GM21367 (cell line): ENCODE measurements around the gene HSD11B1L.
"Not testable (repeated sequence)": the region's sequence is repeated elsewhere in the genome, so short reads cannot be mapped to it uniquely, and the experiment has no call there.

ENCODE experiments used
- ATAC-seq: cut with Tn5 transposase; IDR thresholded peaks from one replicate; pipeline ENCODE4 v1.9.1; 2021; ENCODE audit not compliant: unreplicated experiment

The HSD11B1L gene

GRCh38 chr19:5686647-5687359 lies 6.0 kb downstream of the HSD11B1L start:
- peak; percentile 36 for ATAC-seq

- ATAC-seq: no peak
These were observed 6.8 kb downstream of the HSD11B1L start for GRCh38 chr19:5687360-5688198.

DNA sequence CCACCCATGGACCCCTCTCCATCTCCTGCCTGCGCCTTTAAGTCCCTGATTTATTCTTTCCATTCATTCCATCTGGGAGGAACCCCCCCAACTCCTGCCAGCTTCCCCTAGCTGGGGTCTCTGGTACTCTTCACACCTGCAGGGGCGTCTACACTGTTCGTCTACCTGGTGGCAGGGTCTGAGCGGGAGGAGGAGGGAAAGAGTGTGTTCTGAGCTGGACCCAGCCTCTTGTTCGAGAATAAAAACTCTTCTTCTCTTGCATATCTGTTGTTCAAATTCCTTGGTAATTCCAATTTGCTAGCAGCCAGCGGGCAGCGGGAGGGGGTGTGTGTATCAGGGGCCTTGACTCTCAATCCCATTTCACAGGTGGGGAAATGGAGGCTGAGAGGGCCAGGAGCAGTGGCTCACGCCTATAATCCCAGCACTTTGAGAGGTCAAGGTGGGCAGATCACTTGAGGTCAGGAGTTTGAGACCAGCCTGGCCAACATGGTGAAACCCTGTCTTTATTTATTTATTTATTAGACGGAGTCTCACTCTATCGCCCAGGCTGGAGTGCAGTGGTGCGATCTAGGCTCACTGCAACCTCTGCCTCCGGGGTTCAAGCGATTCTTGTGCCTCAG lies 7.5 kb downstream of the HSD11B1L start:
- ATAC-seq: not testable (repeated sequence)

DNA sequence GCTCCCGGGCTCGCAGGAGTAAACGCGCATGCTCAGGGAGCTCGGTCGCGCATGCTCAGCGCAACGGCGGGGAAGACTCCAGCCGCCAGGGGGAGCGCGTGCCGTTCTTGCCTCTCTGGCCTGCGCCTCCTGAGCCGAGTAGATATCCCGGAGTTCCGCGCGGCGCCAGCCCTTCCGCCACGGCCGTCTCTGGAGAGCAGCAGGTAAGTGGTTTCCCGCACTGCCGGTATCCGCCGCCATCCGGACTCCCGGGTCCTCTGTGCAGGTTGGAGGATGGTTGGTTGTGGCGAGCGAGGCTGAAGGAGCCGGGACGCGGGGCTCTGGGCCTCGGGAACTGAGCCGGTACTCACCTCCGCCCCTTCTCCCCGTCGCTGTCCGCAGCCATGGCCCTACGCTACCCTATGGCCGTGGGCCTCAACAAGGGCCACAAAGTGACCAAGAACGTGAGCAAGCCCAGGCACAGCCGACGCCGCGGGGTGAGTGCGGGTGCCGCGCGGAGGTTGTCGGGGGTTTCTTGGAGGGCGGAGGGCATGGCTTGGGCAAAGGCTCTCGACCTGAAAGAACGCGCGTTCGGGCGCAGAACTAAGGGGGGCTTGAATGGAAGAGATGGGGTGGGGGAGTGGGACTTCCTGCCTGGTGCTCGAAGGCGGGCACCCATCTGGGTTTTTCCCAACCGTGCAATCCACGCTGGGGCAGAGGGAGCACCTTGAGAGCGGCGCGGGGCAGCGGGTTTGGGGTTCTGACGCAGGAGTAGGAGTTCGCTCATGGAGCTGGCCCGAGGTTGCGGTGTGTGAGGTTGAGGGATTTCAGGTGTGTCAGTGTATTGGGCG lies 9.5 kb downstream of the HSD11B1L start, which contains the start of gene RPL36:
TSS of gene RPL36 (plus strand) at position 171 of the 830 bp plus-strand sequence. CDS start at position 384, 213 bp downstream.
- peak; percentile 32 for ATAC-seq

DNA sequence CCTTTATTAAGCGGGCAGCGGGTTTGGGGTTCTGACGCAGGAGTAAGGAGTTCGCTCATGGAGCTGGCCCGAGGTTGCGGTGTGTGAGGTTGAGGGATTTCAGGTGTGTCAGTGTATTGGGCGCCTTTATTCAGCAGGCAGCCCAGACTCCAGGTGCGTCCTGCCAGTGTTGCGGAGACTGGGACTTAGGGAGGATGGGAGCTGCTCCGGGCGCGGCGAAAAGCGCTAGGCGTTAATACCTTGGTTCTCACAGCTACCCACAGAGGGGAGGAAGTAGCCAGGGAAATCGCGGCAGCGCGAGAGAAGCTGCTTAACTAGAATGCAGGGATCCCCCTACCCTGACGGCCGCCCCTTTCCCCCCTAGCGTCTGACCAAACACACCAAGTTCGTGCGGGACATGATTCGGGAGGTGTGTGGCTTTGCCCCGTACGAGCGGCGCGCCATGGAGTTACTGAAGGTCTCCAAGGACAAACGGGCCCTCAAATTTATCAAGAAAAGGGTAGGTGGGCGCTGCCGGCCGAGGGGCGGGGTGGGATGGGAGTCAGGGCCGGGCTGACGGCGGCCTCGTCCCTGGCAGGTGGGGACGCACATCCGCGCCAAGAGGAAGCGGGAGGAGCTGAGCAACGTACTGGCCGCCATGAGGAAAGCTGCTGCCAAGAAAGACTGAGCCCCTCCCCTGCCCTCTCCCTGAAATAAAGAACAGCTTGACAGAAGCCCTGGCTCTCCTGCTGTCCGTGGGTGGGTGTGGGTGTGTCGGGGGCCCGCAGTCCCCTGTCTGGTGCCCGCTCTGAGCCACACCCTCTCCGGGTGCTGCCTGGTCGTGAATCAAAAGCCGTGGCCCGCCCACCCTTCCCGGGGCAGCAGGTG lies 10.4 kb downstream of the HSD11B1L start:
- no peak for ATAC-seq

GRCh38 chr19:5691822-5692722 lies 11.2 kb downstream of the HSD11B1L start:
- ATAC-seq: no peak

GRCh38 chr19:5692723-5693194 lies 11.9 kb downstream of the HSD11B1L start:
- no peak for ATAC-seq

DNA sequence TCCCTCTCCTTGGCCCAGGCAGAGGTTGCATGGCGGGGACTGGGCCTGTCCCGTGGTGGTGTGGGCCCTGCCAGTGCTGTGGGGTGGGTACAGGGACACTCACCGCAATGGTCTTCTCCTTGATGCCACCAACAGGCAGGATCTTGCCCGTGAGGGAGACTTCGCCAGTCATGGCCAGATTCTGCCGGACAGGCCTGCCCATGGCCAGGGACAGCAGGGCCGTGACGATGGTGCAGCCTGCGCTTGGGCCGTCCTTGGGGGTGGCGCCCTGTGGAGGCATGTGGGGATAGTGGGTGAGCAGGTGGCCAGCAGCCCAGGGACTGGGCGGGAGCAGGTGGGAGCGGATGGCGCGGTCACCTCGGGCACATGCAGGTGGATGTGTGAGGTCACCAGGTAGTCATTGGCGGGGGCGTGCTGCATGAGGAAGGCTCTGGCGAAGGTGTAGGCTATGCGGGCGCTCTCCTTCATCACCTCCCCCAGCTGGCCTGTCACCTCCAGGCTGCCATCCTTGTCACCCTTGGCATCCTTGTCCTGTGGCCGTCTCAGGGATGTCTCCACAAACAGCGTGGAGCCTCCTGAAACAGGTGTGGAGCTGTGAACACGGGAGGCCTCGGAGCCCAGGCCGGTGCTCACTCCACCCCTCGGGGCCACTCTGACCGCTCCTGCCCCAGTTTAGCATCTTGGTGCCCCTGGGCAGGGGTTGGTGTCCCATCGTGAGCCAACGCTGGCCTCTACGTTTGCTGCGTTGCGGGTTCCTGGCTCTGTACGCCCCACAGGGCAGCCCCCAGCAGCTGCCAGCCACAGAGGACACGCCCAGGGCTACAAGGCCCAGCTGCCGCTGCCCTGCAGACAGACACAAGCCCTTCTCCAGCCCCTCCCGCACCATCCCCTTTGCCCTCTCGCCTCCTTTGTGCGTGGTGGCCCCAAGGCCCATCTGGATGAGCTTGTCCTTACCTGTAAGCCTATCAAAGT lies 12.7 kb downstream of the HSD11B1L start:
- ATAC-seq: no peak

DNA sequence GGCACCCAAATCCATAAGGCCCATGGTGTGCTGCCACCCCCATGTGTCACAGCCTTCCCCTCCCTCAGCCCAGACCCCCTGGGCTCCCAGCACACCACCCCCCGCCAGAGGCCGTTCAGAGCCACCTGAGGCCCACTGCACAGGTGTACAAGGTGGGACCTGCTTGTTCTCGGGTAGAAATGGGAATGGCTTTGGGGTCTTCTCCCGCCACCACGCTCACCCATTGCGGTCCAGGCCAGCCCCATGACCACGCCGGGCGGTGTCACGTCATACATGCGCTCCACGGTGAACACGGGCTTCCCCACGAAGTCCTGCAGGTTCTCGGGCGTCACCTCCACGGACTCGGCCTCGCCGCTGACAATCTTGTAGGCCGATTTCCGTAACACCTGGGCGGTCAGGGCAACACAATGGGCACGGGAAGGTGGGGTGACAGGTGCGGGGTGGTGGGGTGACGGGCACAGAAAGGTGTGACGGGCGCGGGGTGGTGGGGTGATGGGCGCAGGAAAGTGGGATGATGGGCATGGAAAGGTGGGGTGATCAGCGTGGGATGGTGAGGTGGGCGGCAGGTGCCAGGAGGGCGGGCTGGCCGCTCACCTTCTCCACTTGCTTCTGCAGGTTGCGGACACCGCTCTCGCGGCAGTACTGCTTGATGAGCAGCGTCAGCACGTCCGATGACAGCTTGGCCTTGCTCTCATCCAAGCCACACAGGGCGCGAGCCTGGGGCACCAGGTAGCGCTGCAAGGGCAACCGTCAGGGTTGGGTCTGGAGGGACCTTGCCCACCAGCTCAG lies 13.5 kb downstream of the HSD11B1L start:
- no peak for ATAC-seq

DNA sequence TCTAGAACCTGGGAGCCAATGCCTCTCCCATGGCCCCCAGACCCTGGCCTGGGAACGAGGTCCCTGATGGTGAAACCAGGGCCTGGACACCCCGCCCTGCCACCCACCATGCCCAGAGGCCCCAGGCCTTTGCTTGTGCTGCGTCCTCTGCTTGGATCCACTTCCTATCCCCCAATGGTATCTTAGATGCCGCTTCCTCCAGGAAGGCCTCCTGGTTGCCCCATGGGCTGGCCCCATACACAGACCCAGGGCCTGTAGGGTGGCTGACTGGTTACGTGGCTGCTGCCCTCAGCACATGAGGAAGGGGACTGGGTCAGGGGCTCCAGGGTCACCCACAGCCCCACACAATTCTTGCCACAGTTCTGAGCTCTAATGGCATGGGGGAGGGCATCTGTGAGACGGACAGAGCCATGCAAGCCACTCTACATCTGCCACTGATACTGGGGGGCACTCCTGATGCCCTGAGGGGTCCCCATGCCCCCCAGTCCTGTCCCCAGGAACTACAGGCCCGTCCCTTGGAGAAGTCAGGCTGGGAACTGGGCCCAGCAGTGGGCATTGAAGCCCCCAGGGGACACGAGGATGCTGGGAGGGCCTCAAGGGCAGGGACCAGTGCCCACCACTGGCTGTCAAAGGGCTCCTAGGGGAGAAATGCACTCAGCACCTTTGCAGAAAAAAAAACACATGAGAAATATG lies 14.3 kb downstream of the HSD11B1L start:
- no peak for ATAC-seq

DNA sequence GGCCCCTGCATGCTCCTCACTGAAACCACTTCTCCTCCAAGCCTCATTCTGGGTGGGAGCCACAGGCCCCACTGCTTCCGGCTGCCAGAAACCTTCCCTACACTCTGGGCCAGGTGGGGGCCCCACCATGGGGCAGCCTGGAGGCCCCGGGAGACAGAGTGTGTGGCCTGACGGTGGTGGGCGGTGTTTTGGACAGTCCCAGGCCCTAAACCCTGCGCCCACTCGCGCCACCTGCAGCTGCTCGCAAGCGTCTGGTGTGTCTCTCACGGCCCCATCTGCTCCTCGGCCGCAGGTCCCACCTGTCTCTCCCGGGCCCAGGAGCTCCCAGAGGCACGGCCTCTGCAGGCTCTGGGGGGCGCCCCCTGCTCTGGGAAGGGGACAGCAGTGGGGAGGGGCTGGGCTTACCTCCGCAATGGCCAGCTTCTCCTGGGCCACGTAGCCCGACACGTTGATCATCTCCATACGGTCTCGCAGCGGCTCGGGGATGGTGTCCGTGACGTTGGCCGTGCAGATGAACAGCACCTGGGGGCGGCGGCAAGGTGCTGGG lies 14.9 kb downstream of the HSD11B1L start:
- no peak for ATAC-seq

DNA sequence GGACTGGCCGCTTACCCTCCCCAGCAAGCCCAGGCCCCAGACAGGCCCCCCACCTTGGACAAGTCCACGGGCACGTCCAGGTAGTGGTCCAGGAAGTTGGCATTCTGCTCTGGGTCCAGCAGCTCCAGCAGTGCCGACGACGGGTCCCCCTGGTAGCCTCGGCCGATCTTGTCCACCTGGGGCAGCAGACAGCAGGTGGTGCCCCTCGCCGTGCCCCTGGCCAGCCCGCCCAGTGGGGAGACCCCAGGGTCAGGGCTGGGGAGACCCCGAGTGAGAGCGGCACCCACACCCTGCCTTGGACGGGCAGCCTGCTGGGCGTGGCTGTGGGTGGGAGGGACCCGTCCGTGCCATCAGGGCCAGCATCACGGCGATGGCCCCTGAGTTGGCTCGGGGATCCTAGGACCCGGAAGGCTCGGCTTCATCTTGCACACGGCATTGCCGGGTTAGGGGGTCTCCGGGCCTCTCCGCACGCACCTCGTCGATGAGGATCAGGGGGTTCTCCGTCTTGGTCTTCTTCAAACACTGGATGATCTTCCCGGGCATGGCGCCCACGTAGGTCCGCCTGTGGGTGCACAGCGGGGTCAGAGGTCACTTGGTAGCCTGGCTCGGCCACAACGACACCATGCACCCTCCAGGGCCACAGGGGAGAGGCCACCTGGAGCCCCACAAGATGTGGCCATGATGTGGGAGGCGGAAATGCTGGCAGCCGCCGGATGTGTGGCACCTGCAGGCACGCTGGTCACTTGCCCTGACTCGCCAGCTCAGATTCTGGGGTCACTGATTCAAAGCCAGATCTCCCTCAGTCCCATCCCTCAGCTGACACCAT lies 15.6 kb downstream of the HSD11B1L start:
- no peak for ATAC-seq

GRCh38 chr19:5697022-5697889 lies 16.4 kb downstream of the HSD11B1L start:
- no peak for ATAC-seq
